ENCODE data around the gene PROX1. TPM values are rescaled to one million over a fixed set of nuclear protein-coding genes. Genes with fewer than 3 reads are reported as not detected.

PROX1 gene
- total RNA-seq, 6 experiments from 2014 or later, result 0.14 to 0.96 (median 0.31) TPM

DNA sequence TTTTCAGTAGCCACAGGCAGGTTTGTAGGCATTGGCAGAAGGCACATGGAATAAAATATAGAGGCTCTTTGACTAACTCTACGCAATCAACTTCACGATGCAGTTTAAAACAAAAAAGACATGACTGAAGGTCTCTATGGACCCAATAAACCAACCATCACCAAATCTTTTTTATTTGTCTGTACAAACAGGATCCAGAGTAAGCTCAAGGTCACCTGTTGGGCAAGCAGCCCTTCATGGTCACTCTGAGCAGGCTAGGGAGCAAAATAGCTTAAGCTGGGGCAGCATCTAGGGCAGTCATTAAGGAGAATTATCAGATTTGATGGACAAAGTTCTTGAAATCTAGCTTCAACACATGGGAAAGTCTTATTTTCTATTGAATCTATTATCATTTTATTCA, 26.8 kb upstream of the PROX1 start:
- H3K27ac Mint-ChIP-seq, result no peak overlapping the region
- TF ChIP-seq, protein P1, sequence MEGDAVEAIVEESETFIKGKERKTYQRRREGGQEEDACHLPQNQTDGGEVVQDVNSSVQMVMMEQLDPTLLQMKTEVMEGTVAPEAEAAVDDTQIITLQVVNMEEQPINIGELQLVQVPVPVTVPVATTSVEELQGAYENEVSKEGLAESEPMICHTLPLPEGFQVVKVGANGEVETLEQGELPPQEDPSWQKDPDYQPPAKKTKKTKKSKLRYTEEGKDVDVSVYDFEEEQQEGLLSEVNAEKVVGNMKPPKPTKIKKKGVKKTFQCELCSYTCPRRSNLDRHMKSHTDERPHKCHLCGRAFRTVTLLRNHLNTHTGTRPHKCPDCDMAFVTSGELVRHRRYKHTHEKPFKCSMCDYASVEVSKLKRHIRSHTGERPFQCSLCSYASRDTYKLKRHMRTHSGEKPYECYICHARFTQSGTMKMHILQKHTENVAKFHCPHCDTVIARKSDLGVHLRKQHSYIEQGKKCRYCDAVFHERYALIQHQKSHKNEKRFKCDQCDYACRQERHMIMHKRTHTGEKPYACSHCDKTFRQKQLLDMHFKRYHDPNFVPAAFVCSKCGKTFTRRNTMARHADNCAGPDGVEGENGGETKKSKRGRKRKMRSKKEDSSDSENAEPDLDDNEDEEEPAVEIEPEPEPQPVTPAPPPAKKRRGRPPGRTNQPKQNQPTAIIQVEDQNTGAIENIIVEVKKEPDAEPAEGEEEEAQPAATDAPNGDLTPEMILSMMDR (IDR thresholded peaks at IDR 0.05), result no peak
- no peaks in the 10 kb centered on the region for H3K36me3 Mint-ChIP-seq (ENCODE audit: low read depth)

DNA sequence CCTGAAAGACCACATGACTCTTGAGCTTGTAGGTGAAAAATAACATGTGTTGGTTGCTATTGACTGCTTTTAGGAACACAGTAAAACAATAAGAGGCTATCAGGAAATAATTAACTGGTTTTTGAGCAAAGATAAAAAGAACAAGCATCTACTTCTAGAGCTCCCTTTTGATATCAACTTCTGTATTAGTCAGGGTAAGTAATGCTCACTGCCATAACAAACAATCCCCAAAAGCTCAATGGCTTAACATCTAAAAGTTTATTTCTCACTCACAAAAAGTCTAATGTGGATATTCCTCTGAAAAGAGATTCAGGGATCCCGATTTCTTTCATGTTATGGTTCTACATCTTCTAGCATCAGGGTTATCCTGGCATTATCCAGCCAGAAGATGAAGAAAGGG, 25.3 kb upstream of the PROX1 start:
- no peaks in the 10 kb centered on the region for H3K36me3 Mint-ChIP-seq (ENCODE audit: low read depth)
- no peaks in the 10 kb centered on the region for H3K27me3 Mint-ChIP-seq (ENCODE audit: insufficient read depth)
- H3K4me3 Mint-ChIP-seq, result no peak overlapping the region
- H3K4me1 Mint-ChIP-seq (ENCODE audit: low read depth), result no peaks in the 10 kb centered on the region
- DNase-seq, result no peak
- no peak overlapping the region for H3K27ac Mint-ChIP-seq
- TF ChIP-seq, protein P1 (IDR thresholded peaks at IDR 0.05), result no peak
- H3K9me3 Mint-ChIP-seq, result peaks cover 18% of the 10 kb centered on the region

More for the DNA sequence above, 26.8 kb upstream of the PROX1 start:
- DNase-seq, result no peak
- H3K4me1 Mint-ChIP-seq (ENCODE audit: low read depth), result no peaks in the 10 kb centered on the region
- H3K9me3 Mint-ChIP-seq, result peaks cover 12% of the 10 kb centered on the region
- H3K4me3 Mint-ChIP-seq, result no peak overlapping the region
- H3K27me3 Mint-ChIP-seq (ENCODE audit: insufficient read depth), result no peaks in the 10 kb centered on the region

DNA sequence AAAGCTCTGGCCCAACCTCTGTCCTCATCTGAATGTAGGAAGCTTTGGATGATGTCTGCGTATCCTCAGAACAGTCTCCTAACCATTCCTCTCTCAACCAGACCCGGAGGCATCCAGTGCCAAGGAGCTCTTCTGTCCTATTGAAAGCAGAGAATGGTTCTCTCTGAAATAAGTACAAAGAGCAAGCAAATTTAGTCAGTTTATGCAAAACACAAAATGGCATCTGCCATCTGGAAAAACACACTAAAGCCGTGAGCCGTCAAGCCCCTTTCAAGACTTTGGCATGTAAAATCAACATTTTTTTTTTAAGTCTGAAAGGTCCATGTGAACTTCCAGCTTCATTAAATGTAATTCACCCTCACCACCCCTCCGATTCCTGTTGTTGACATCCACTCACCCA, 21.7 kb upstream of the PROX1 start:
- DNase-seq, result no peak
- no peaks in the 10 kb centered on the region for H3K27me3 Mint-ChIP-seq (ENCODE audit: insufficient read depth)
- H3K27ac Mint-ChIP-seq, result no peak overlapping the region

DNA sequence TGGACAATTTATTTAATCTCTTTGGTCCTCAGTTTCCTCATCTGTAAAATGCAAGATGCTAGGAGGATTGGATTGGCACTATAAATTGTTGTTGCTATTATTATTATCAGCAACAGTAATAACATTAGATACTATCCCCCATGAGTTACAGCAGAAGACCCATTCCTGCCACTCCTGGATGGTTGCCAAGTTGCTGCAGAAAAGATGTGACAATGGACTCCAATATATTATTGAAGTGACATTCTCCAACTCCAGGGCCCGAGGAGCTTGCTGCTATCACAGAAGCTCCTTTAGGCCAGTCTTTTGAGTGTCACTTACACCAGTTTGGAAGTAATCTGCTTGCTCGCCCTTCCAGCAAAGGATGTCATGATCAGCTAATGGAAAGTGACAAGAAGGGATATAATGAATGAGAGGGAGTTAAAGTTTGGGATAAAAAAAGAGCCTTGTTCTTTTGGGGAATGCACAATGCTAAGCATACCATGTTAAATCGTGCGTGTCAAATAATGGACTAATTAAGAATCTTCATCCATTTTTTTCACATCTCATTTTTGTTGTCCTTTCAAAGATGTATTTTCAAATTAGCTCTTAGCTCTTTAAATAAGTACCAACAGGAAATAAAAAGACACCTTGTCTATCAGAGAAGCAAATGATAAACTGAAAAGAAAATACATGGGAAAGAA, 19.5 kb upstream of the PROX1 start:
- no peaks in the 10 kb centered on the region for H3K27me3 Mint-ChIP-seq (ENCODE audit: insufficient read depth)
- no peak overlapping the region for H3K27ac Mint-ChIP-seq
- no peaks in the 10 kb centered on the region for H3K36me3 Mint-ChIP-seq (ENCODE audit: low read depth)
- H3K9me3 Mint-ChIP-seq, result peaks cover 24% of the 10 kb centered on the region
- TF ChIP-seq, protein P1 (IDR thresholded peaks at IDR 0.05), result no peak
- DNase-seq, result no peak
- H3K4me3 Mint-ChIP-seq, result no peak overlapping the region
- H3K4me1 Mint-ChIP-seq (ENCODE audit: low read depth), result no peaks in the 10 kb centered on the region

More for the DNA sequence above, 21.7 kb upstream of the PROX1 start:
- TF ChIP-seq, protein P1 (IDR thresholded peaks at IDR 0.05), result no peak
- peaks cover 19% of the 10 kb centered on the region; the same call in 1 of the 2 replicates for H3K9me3 Mint-ChIP-seq
- no peaks in the 10 kb centered on the region for H3K36me3 Mint-ChIP-seq (ENCODE audit: low read depth)
- no peak overlapping the region for H3K4me3 Mint-ChIP-seq
- no peaks in the 10 kb centered on the region for H3K4me1 Mint-ChIP-seq (ENCODE audit: low read depth)

DNA sequence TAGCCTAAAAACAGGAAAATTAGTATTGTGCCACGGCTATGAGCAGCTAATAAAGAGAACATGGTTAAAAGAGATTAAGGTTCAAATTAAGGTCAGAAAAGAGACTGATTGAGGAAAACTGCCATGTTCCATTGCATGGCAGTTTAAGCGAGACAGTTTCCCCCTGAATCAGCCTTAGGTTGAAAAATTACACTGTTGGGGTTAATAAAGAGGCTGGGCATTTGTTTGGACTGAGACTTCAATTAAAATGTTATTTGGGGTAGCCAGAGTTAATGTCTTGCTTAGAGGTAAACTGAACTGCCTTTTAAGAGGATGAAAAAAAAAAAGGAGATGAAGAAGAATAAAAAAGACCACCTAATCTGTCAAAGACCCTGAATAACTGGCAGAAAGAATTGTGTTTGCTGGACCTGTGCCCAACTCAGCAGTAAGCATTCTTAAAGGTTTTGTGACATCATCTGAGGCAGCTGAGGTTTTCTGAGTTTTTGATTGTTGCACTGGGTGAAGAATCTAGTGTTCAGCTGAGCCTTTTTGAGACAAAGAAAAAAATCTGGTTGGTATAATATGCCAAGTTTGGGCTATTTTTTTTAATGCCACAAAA, 17.7 kb upstream of the PROX1 start:
- H3K4me3 Mint-ChIP-seq, result no peak overlapping the region
- no peak overlapping the region for H3K27ac Mint-ChIP-seq
- H3K4me1 Mint-ChIP-seq (ENCODE audit: low read depth), result no peaks in the 10 kb centered on the region
- no peak for DNase-seq
- H3K27me3 Mint-ChIP-seq (ENCODE audit: insufficient read depth), result no peaks in the 10 kb centered on the region
- H3K9me3 Mint-ChIP-seq, result peaks cover 22% of the 10 kb centered on the region
- TF ChIP-seq, protein P1 (IDR thresholded peaks at IDR 0.05), result no peak
- H3K36me3 Mint-ChIP-seq (ENCODE audit: low read depth), result no peaks in the 10 kb centered on the region

Measured in HFFc6 (cell line).